Neural progenitor cell (in vitro differentiated cells): ENCODE results near the gene SLC22A5.

Experiments used
- CTCF ChIP-seq: fragments of 200-600 bp; sonication (generic); IDR thresholded peaks from 2 replicates; pipeline ENCODE4 v1.5.1; 2017; ENCODE audit warnings: antibody characterized with exemption, mild to moderate bottlenecking
- EZH2phosphoT487 ChIP-seq: fragments of 200-600 bp; sonication (generic); IDR thresholded peaks from 2 replicates; pipeline ENCODE4 v1.6.1; 2017; ENCODE audit warnings: antibody characterized with exemption

GRCh38 chr5:132418881-132419280 lies 49.4 kb downstream of the SLC22A5 start:
- TF ChIP-seq EZH2phosphoT487, result no peak
- no peak for TF ChIP-seq CTCF
